Stimulated activated CD4-positive, alpha-beta T cell treated with anti-CD3 and anti-CD28 coated beads, Interleukin-12 subunit alpha, Interleukin-12 subunit beta, amount 100 ng/mL, for 24 hours (primary cell): ENCODE data around the gene SMYD3.

Source experiments
- DNase-seq, 2 experiments: peaks; one replicate each; pipeline ENCODE4 v3.0.0-alpha.2; 2020; ENCODE audit warnings: low read depth in 2 of 2

Gene SMYD3

GRCh38 chr1:246214708-246215509 is 292.2 kb downstream of the SMYD3 start:
- no peak for DNase-seq

- DNase-seq = no peak
Measured at GRCh38 chr1:246213947-246214346, 293.1 kb downstream of the SMYD3 start.

GRCh38 chr1:246213502-246213901 is 293.6 kb downstream of the SMYD3 start:
- no peak for DNase-seq

GRCh38 chr1:246213036-246213435 is 294.0 kb downstream of the SMYD3 start:
- DNase-seq = no peak

GRCh38 chr1:246212013-246212412 is 295.1 kb downstream of the SMYD3 start:
- DNase-seq = no peak

- no peak for DNase-seq
Measured at GRCh38 chr1:246210756-246211155, 296.3 kb downstream of the SMYD3 start.

GRCh38 chr1:246208105-246208504 is 299.0 kb downstream of the SMYD3 start:
- DNase-seq = no peak

GRCh38 chr1:246203180-246203579 is 303.9 kb downstream of the SMYD3 start:
- DNase-seq = no peak

- DNase-seq = no peak
Measured at GRCh38 chr1:246200738-246201137, 306.3 kb downstream of the SMYD3 start.

GRCh38 chr1:246200225-246200624 is 306.9 kb downstream of the SMYD3 start:
- DNase-seq = no peak

GRCh38 chr1:246199086-246199645 is 307.9 kb downstream of the SMYD3 start:
- no peak for DNase-seq

GRCh38 chr1:246198115-246198816 is 308.8 kb downstream of the SMYD3 start:
- DNase-seq = no peak

GRCh38 chr1:246197076-246197475 is 310.0 kb downstream of the SMYD3 start:
- DNase-seq = no peak

- DNase-seq = no peak
Measured at GRCh38 chr1:246195296-246195695, 311.8 kb downstream of the SMYD3 start.

GRCh38 chr1:246193537-246193936 is 313.5 kb downstream of the SMYD3 start:
- no peak for DNase-seq

GRCh38 chr1:246189126-246189525 is 318.0 kb downstream of the SMYD3 start:
- DNase-seq = no peak

GRCh38 chr1:246187834-246188372 is 319.2 kb downstream of the SMYD3 start:
- DNase-seq = no peak

- DNase-seq = no peak
Measured at GRCh38 chr1:246184503-246184902, 322.6 kb downstream of the SMYD3 start.

GRCh38 chr1:246182149-246182851 is 324.8 kb downstream of the SMYD3 start:
- no peak for DNase-seq

GRCh38 chr1:246181241-246181640 is 325.8 kb downstream of the SMYD3 start:
- no peak for DNase-seq

GRCh38 chr1:246179401-246179800 is 327.7 kb downstream of the SMYD3 start:
- no peak for DNase-seq

- no peak for DNase-seq
Measured at GRCh38 chr1:246178717-246179311, 328.3 kb downstream of the SMYD3 start.
